GM21367 (cell line): Measurements from ENCODE around the gene FMNL2.

Source experiments
- ATAC-seq: cut with Tn5 transposase; IDR thresholded peaks from one replicate; pipeline ENCODE4 v1.9.1; 2021; ENCODE audit not compliant: unreplicated experiment

FMNL2 gene

GRCh38 chr2:152444448-152444847, 109.5 kb downstream of the FMNL2 start:
- no peak for ATAC-seq

- no peak for ATAC-seq
These were observed 110.4 kb downstream of the FMNL2 start for GRCh38 chr2:152445375-152445774.

- no peak for ATAC-seq
These were observed 110.8 kb downstream of the FMNL2 start for GRCh38 chr2:152445791-152446201.

GRCh38 chr2:152446213-152446612, 111.2 kb downstream of the FMNL2 start:
- no peak for ATAC-seq

GRCh38 chr2:152447897-152448296, 112.9 kb downstream of the FMNL2 start:
- no peak for ATAC-seq

GRCh38 chr2:152448606-152449005, 113.6 kb downstream of the FMNL2 start:
- ATAC-seq: no peak

GRCh38 chr2:152449578-152449977, 114.6 kb downstream of the FMNL2 start:
- no peak for ATAC-seq

GRCh38 chr2:152450176-152450575, 115.2 kb downstream of the FMNL2 start:
- ATAC-seq: no peak

- ATAC-seq: no peak
These were observed 117.4 kb downstream of the FMNL2 start for GRCh38 chr2:152452256-152452973.

GRCh38 chr2:152453129-152453911, 118.3 kb downstream of the FMNL2 start:
- ATAC-seq: no peak

GRCh38 chr2:152454371-152454770, 119.4 kb downstream of the FMNL2 start:
- ATAC-seq: no peak

GRCh38 chr2:152454960-152455359, 120.0 kb downstream of the FMNL2 start:
- no peak for ATAC-seq

- ATAC-seq: no peak
These were observed 120.8 kb downstream of the FMNL2 start for GRCh38 chr2:152455738-152456137.

- ATAC-seq: no peak
These were observed 121.3 kb downstream of the FMNL2 start for GRCh38 chr2:152456262-152456661.

- ATAC-seq: no peak
These were observed 123.5 kb downstream of the FMNL2 start for GRCh38 chr2:152458441-152458940.

- ATAC-seq: no peak
These were observed 124.1 kb downstream of the FMNL2 start for GRCh38 chr2:152459091-152459490.

- no peak for ATAC-seq
These were observed 125.6 kb downstream of the FMNL2 start for GRCh38 chr2:152460567-152460966.

GRCh38 chr2:152462120-152462519, 127.1 kb downstream of the FMNL2 start:
- no peak for ATAC-seq

- ATAC-seq: no peak
These were observed 127.8 kb downstream of the FMNL2 start for GRCh38 chr2:152462779-152463178.

GRCh38 chr2:152464851-152465470, 130.0 kb downstream of the FMNL2 start:
- ATAC-seq: no peak

- no peak for ATAC-seq
These were observed 130.6 kb downstream of the FMNL2 start for GRCh38 chr2:152465541-152465940.

- ATAC-seq: no peak
These were observed 131.1 kb downstream of the FMNL2 start for GRCh38 chr2:152466041-152466440.
